ENCODE measurements around the gene ZMYND10.

The ZMYND10 gene

DNA sequence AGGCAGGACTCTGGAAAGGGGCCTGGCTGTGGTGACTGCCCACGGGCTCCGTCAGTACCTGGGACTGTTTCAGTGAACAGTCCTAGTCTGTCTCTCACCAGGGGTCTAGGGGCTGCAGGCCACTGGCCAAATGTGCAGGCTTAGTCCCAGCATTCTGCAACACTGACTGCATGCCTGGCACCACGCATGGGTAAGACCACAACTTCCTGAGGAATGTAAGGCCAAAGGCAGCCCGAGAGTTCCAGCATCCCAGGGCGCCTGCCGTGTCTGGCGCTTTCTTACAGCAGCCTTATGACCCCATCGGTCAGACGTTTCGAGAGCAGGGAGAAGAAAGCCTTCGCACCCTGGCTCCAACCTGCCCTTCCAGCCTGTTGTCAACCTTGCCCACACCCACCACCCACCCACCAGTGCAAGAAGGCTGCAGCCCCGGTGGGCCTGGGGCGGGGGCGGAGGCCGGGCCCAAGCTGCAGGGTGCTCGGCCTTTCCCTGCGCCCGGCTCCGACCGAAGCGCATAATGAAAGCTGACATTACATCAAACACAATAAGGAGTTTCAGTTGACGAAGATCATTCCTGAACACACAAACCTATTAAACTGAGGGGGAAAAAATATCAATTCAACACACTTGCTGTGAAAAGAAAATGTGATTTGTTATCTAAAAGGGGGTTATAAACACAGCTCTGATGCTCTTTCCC, 43.3 kb upstream of the ZMYND10 start:
- TF ChIP-seq TAF1 (IDR thresholded peaks at IDR 0.05; ENCODE audit: borderline replicate concordance, insufficient read depth, low read length) (no peak), SIN3A (IDR thresholded peaks at IDR 0.05; ENCODE audit: borderline replicate concordance, insufficient read depth, low read length) (no peak), FOXP2 (optimal IDR thresholded peaks at IDR 0.05; ENCODE audit: borderline replicate concordance, extremely low read depth, extremely low read length, insufficient read depth) (no peak), POLR2AphosphoS5 (IDR thresholded peaks at IDR 0.05; ENCODE audit: low read depth, low read length) (no peak)
- TF ChIP-seq, protein P1, sequence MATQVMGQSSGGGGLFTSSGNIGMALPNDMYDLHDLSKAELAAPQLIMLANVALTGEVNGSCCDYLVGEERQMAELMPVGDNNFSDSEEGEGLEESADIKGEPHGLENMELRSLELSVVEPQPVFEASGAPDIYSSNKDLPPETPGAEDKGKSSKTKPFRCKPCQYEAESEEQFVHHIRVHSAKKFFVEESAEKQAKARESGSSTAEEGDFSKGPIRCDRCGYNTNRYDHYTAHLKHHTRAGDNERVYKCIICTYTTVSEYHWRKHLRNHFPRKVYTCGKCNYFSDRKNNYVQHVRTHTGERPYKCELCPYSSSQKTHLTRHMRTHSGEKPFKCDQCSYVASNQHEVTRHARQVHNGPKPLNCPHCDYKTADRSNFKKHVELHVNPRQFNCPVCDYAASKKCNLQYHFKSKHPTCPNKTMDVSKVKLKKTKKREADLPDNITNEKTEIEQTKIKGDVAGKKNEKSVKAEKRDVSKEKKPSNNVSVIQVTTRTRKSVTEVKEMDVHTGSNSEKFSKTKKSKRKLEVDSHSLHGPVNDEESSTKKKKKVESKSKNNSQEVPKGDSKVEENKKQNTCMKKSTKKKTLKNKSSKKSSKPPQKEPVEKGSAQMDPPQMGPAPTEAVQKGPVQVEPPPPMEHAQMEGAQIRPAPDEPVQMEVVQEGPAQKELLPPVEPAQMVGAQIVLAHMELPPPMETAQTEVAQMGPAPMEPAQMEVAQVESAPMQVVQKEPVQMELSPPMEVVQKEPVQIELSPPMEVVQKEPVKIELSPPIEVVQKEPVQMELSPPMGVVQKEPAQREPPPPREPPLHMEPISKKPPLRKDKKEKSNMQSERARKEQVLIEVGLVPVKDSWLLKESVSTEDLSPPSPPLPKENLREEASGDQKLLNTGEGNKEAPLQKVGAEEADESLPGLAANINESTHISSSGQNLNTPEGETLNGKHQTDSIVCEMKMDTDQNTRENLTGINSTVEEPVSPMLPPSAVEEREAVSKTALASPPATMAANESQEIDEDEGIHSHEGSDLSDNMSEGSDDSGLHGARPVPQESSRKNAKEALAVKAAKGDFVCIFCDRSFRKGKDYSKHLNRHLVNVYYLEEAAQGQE (IDR thresholded peaks at IDR 0.05; ENCODE audit: insufficient read depth in 1 of 2, low read depth in 2 of 2, low read length in 2 of 2) = no peak

DNA sequence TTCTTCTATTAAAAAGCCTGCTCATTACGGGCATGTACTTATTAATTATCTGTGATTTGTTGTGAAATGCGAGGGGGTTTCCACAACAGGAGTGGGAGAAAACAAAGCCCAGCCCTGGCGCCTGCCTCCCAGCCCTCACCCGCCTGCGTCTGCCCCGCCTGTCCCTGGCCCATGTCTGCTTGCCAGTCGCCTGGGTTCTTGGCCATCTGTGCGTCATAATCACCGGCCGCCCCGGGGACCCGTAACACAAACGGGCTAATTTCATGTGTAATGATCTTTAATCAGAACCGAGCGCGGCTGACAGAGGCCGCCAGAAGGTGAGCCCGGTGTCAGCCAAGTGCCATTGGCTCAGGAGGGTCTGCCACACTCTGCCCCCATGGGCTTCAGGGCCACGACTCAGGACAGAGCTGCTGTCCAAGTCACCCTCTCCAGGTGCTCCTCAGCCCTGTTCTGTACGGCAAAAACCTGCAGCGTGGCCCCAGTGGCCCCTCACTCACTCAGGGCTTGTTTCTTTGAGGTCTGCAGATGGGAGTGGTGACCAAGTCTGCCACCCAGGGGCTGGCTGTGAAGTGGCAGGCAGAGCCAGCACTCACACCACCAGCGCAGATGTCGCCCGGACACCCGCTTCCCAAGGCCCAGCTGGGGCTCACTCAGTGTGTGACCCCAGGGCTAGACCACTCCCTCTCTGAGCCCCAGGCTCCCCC, 42.6 kb upstream of the ZMYND10 start:
- TF ChIP-seq SIN3A (IDR thresholded peaks at IDR 0.05; ENCODE audit: borderline replicate concordance, insufficient read depth, low read length) (no peak), FOXP2 (optimal IDR thresholded peaks at IDR 0.05; ENCODE audit: borderline replicate concordance, extremely low read depth, extremely low read length, insufficient read depth) (no peak), POLR2AphosphoS5 (IDR thresholded peaks at IDR 0.05; ENCODE audit: low read depth, low read length) (no peak), TAF1 (IDR thresholded peaks at IDR 0.05; ENCODE audit: borderline replicate concordance, insufficient read depth, low read length) (no peak)
- TF ChIP-seq, protein P1 (IDR thresholded peaks at IDR 0.05; ENCODE audit: insufficient read depth in 1 of 2, low read depth in 2 of 2, low read length in 2 of 2) = no peak

DNA sequence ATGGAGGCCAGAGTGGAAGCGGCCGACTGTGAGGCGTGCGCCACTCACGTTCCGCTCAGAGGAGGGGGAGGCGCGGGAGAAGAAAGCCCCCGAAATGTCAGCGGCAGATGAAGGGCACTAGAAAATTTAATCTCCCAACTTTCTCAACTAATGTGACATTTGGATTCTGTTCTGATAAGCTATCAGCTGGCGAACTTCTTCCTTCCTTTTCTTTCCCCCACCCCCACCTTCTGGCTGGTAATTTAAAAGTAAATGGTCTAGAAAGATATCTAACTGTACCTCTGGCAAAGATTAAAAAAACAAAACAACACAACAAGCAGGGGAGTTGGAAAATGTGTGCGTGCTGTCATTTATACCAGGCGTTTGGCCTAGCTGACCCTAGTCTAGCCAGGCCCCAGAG, 40.2 kb upstream of the ZMYND10 start:
- TF ChIP-seq TAF1 (IDR thresholded peaks at IDR 0.05; ENCODE audit: borderline replicate concordance, insufficient read depth, low read length) (no peak), FOXP2 (optimal IDR thresholded peaks at IDR 0.05; ENCODE audit: borderline replicate concordance, extremely low read depth, extremely low read length, insufficient read depth) (no peak), POLR2AphosphoS5 (IDR thresholded peaks at IDR 0.05; ENCODE audit: low read depth, low read length) (no peak), SIN3A (IDR thresholded peaks at IDR 0.05; ENCODE audit: borderline replicate concordance, insufficient read depth, low read length) (no peak)
- TF ChIP-seq, protein P1 (IDR thresholded peaks at IDR 0.05; ENCODE audit: insufficient read depth in 1 of 2, low read depth in 2 of 2, low read length in 2 of 2) = no peak

DNA sequence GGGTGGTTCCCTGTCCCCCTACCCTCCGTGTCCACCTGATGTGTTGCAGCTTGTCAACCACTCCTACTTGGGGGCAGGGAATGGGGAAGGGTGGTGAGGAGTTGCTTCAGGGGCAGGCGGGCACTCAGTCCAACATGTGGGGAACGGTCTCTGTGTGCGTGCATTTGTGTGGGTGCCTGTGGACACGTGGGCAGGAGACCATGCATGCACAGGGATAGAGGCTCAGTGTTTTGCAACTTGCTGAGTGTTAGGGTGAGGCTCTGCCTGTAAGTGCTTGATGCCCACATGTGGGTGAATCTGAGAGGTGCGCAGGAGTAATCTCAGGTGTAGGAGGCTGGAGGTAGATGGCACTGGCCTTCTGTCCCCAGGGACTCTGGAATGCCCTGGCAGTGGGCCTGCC, 38.2 kb upstream of the ZMYND10 start:
- TF ChIP-seq TAF1 (IDR thresholded peaks at IDR 0.05; ENCODE audit: borderline replicate concordance, insufficient read depth, low read length) (no peak), SIN3A (IDR thresholded peaks at IDR 0.05; ENCODE audit: borderline replicate concordance, insufficient read depth, low read length) (no peak), FOXP2 (optimal IDR thresholded peaks at IDR 0.05; ENCODE audit: borderline replicate concordance, extremely low read depth, extremely low read length, insufficient read depth) (no peak)
- TF ChIP-seq, protein P1 (IDR thresholded peaks at IDR 0.05; ENCODE audit: insufficient read depth in 1 of 2, low read depth in 2 of 2, low read length in 2 of 2) = no peak
